ENCODE data around the gene MMP20. TPM values are rescaled to one million over a fixed set of nuclear protein-coding genes. Genes with fewer than 3 reads are reported as not detected.

The MMP20 gene
- polyA plus RNA-seq, 2 of the 4 experiments (the other 2 are of a cell fraction) = not detected

GRCh38 chr11:102591160-102591718 lies 33.9 kb downstream of the MMP20 start:
- TF ChIP-seq CHD2 (IDR thresholded peaks at IDR 0.05; ENCODE audit: low read length, partially characterized antibody) = no peak
- no peak for TF ChIP-seq POLR2AphosphoS2 (conservative IDR thresholded peaks at IDR 0.05; ENCODE audit: low read length)
- TF ChIP-seq POLR2A (IDR thresholded peaks at IDR 0.05; ENCODE audit: low read length) = no peak
- no peak for TF ChIP-seq SREBF2 (IDR thresholded peaks at IDR 0.05)
- DNase-seq (ENCODE audit: low read depth in 1 of 2, low spot score in 1 of 2) = no peak
- H3K9me3 ChIP-seq = no peaks in the 10 kb centered on the region; the same call in 1 of the 3 replicates
- H3K4me3 ChIP-seq = no peak overlapping the region
- H3K4me2 ChIP-seq = no peak overlapping the region
- H3K27ac ChIP-seq = no peak overlapping the region
- ChIA-PET CTCF (interaction anchor here (0.9 to 4.3 kb wide), 3 partner anchors 22 to 76 kb away, joined by 3 to 22 read pairs (median 3); no protein-coding TSS in a partner anchor), POLR2A (no interaction called here)
- no peak for FAIRE-seq
- H3K4me1 ChIP-seq = 0 out of 3 replicates have a peak, but pooled peaks cover 3% of the 10 kb centered on the region
- WGBS (ENCODE audit: missing lambda C conversion rate) = 89% methylated on average over 5 of the region's 5 CpGs
- ATAC-seq = no peak

DNA sequence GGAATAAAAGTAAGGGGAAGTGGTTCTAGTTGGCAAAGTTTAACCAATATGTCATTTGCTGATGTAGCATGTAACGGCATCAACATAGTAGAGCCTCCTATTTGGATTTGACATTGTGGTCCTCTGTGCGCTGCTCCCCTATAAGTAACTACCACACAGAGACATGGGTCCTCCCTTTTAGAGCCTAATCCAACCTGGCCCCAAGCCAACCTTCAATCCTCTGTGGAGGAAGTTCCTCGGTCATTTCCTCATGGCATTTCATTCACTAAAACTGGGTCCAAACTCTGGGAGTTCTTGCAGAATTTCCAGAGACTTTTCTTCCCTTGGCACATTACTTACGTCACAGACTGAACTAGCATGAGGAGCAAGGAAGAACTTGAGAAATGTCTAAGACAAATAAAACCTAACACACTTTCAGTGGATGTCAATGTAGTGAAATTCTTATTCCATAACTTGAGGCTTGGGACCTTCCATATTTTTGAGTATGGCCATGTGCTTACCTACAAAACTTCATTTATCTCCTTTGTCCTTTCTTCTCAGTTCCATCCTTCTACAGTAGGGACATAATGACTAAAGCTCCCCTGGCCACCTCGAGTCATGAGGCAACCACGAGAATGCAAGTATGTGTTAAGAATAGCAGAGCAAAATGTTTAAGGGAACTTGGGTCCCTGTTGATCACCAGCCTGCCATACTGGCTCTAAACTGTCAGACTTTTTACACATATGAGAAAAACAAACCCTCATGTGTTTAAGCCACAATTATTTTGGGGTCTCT lies 34.7 kb downstream of the MMP20 start:
- Histone ChIP-seq H3K4me3 (no peak overlapping the region), H3K4me1 (0 out of 3 replicates have a peak, but pooled peaks cover 3% of the 10 kb centered on the region), H3K9me3 (peaks cover 2% of the 10 kb centered on the region; the same call in 2 of the 3 replicates), H3K27ac (no peak overlapping the region), H3K4me2 (no peak overlapping the region)
- ChIA-PET CTCF (interaction anchor here (0.9 kb wide), 1 partner anchor 23 kb away, joined by 3 read pairs; no protein-coding TSS in a partner anchor), POLR2A (no interaction called here)
- ATAC-seq (no peak), DNase-seq (ENCODE audit: low read depth in 1 of 2, low spot score in 1 of 2) (no peak), FAIRE-seq (no peak)
- WGBS (ENCODE audit: missing lambda C conversion rate) = 77% methylated on average over 6 of the region's 6 CpGs
- TF ChIP-seq RAD21 (conservative IDR thresholded peaks at IDR 0.05 in 1 of 2, IDR thresholded peaks at IDR 0.05 in 1 of 2) (no peak), MAZ (IDR thresholded peaks at IDR 0.05; ENCODE audit: borderline replicate concordance, low read depth, low read length) (no peak), HMGXB4 (CRISPR knock-in tag; IDR thresholded peaks at IDR 0.05; ENCODE audit: borderline replicate concordance) (no peak), USF2 (IDR thresholded peaks at IDR 0.05) (no peak), BHLHE40 (IDR thresholded peaks at IDR 0.05; ENCODE audit: low read depth, low read length) (no peak), ZC3H11A (IDR thresholded peaks at IDR 0.05) (no peak), ZSCAN20 (CRISPR knock-in tag; IDR thresholded peaks at IDR 0.05) (no peak), ELK1 (IDR thresholded peaks at IDR 0.05; ENCODE audit: low read depth, low read length) (no peak), KDM5A (IDR thresholded peaks at IDR 0.05) (no peak), ZNF302 (CRISPR knock-in tag; IDR thresholded peaks at IDR 0.05) (no peak), PBX3 (IDR thresholded peaks at IDR 0.05) (no peak), TFCP2L1 (CRISPR knock-in tag; IDR thresholded peaks at IDR 0.05) (no peak), NR3C1 (IDR thresholded peaks at IDR 0.05) (no peak), JUN (IDR thresholded peaks at IDR 0.05) (no peak)

All from A549 (cell line).